ENCODE measurements around the gene GHR. TPM values are rescaled to one million over a fixed set of nuclear protein-coding genes. Genes with fewer than 3 reads are reported as not detected.

GHR gene
- total RNA-seq, 2 donors from 2014 or later, result 5.7 to 12.9 TPM

- ATAC-seq (no peak), DNase-seq (no peak)
- H3K27me3 ChIP-seq, result no peaks in the 10 kb centered on the region
- no peaks in the 10 kb centered on the region for H3K36me3 ChIP-seq (replicated peaks in 1 of 2; ENCODE audit: insufficient read depth in 1 of 2, low read depth in 2 of 2)
- H3K4me3 ChIP-seq, result no peak overlapping the region
- TF ChIP-seq CTCF (IDR thresholded peaks at IDR 0.05) (no peak), POLR2A (IDR thresholded peaks at IDR 0.05) (no peak)
- no peaks in the 10 kb centered on the region for H3K9me3 ChIP-seq
- no peak overlapping the region for H3K27ac ChIP-seq
- 72 to 76% methylated on average over 2 of the region's 2 CpGs for WGBS, 2 donors
- H3K4me1 ChIP-seq, result no peaks in the 10 kb centered on the region
- intact Hi-C loops (cut with DNase I), result no loop called here
Measured at GRCh38 chr5:42595597-42595996, 172.4 kb downstream of the GHR start.

- Histone ChIP-seq H3K27ac (no peak overlapping the region), H3K27me3 (no peaks in the 10 kb centered on the region), H3K4me3 (no peak overlapping the region), H3K36me3 (replicated peaks in 1 of 2; ENCODE audit: insufficient read depth in 1 of 2, low read depth in 2 of 2) (no peaks in the 10 kb centered on the region), H3K9me3 (no peaks in the 10 kb centered on the region), H3K4me1 (no peaks in the 10 kb centered on the region)
- intact Hi-C loops (cut with DNase I), result no loop called here
- DNase-seq (no peak), ATAC-seq (no peak)
- 92 to 97% methylated on average over 1 of the region's 1 CpG for WGBS, 2 donors
- TF ChIP-seq CTCF (IDR thresholded peaks at IDR 0.05) (no peak), POLR2A (IDR thresholded peaks at IDR 0.05) (no peak)
Measured at GRCh38 chr5:42596817-42597216, 173.6 kb downstream of the GHR start.

- ATAC-seq, result no peak
- no peak overlapping the region for H3K4me3 ChIP-seq
- H3K27ac ChIP-seq, result no peak overlapping the region
- no peaks in the 10 kb centered on the region for H3K27me3 ChIP-seq
- intact Hi-C loops (cut with DNase I), result no loop called here
- H3K4me1 ChIP-seq, result no peaks in the 10 kb centered on the region
- no peaks in the 10 kb centered on the region for H3K36me3 ChIP-seq (replicated peaks in 1 of 2; ENCODE audit: insufficient read depth in 1 of 2, low read depth in 2 of 2)
- DNase-seq, result no peak
- H3K9me3 ChIP-seq, result no peaks in the 10 kb centered on the region
- 89 to 93% methylated on average over 4 of the region's 4 CpGs for WGBS, 2 donors
- TF ChIP-seq POLR2A (IDR thresholded peaks at IDR 0.05), result no peak
- TF ChIP-seq CTCF (IDR thresholded peaks at IDR 0.05), result no peak
Measured at GRCh38 chr5:42597318-42597937, 174.2 kb downstream of the GHR start.

- Histone ChIP-seq H3K4me3 (no peak overlapping the region), H3K36me3 (replicated peaks in 1 of 2; ENCODE audit: insufficient read depth in 1 of 2, low read depth in 2 of 2) (no peaks in the 10 kb centered on the region), H3K9me3 (no peaks in the 10 kb centered on the region), H3K4me1 (no peaks in the 10 kb centered on the region), H3K27ac (no peak overlapping the region), H3K27me3 (no peaks in the 10 kb centered on the region)
- intact Hi-C loops (cut with DNase I), result no loop called here
- ATAC-seq (no peak), DNase-seq (no peak)
- no peak for TF ChIP-seq POLR2A (IDR thresholded peaks at IDR 0.05)
- TF ChIP-seq CTCF (IDR thresholded peaks at IDR 0.05), result no peak
Measured at GRCh38 chr5:42598311-42598710, 175.1 kb downstream of the GHR start.

- no peak for DNase-seq
- ATAC-seq, result no peak
- H3K4me1 ChIP-seq, result no peaks in the 10 kb centered on the region
- TF ChIP-seq CTCF (IDR thresholded peaks at IDR 0.05), result no peak
- TF ChIP-seq POLR2A (IDR thresholded peaks at IDR 0.05), result no peak
- intact Hi-C loops (cut with DNase I), result no loop called here
- H3K9me3 ChIP-seq, result no peaks in the 10 kb centered on the region
- H3K36me3 ChIP-seq (replicated peaks in 1 of 2; ENCODE audit: insufficient read depth in 1 of 2, low read depth in 2 of 2), result no peaks in the 10 kb centered on the region
- no peaks in the 10 kb centered on the region for H3K27me3 ChIP-seq
- no peak overlapping the region for H3K4me3 ChIP-seq
- 71 to 73% methylated on average over 3 of the region's 3 CpGs for WGBS, 2 donors
- no peak overlapping the region for H3K27ac ChIP-seq
Measured at GRCh38 chr5:42599106-42599505, 175.9 kb downstream of the GHR start.
